ENCODE data around the gene ADCY1.
A peak's percentile ranks its signal among the peaks of the same experiment; 100 is the strongest.

ADCY1 gene

DNA sequence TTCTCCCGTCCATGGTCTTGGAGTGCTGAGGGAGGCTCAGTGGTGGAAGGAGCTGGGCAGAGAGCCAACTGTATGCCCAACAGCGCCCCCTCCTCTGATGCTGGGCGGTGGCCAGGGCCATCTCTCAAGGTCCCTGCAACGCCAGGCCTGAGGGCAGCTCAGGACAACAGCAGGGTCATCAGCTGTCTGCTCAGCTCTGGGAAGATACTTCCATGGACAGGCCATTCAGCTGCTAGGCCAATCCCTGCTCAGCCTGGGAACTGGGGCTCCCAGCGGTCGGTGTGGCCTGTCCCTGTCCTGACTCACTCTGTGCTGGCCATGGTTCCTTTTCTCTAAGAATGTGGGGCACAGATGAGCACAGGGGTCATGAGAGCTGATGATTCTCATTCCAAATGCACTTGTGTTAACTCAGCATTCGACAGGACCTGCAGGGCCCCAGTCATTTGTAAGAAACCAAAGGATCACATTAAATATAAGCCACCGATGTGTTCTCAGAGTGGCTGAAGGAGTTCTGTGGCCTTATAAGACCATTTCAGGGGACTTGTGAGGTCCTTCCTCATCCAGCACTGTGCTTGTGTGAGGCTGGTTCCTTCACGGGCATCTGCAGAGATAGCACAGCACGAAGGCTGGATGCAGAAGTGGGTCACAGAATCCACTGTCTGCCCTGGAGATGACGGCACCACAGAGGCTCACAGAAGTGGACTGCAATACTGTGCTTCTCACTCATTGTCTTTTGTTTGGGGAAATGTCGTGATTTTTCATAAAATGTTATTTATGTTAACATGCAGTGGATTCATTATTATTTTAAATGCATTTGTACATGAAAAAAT lies 73.0 kb downstream of the ADCY1 start:
- no peak for DNase-seq (ENCODE audit: low read depth)
- no peak overlapping the region for H3K4me3 ChIP-seq (ENCODE audit: low read length)
- TF ChIP-seq, protein P1, sequence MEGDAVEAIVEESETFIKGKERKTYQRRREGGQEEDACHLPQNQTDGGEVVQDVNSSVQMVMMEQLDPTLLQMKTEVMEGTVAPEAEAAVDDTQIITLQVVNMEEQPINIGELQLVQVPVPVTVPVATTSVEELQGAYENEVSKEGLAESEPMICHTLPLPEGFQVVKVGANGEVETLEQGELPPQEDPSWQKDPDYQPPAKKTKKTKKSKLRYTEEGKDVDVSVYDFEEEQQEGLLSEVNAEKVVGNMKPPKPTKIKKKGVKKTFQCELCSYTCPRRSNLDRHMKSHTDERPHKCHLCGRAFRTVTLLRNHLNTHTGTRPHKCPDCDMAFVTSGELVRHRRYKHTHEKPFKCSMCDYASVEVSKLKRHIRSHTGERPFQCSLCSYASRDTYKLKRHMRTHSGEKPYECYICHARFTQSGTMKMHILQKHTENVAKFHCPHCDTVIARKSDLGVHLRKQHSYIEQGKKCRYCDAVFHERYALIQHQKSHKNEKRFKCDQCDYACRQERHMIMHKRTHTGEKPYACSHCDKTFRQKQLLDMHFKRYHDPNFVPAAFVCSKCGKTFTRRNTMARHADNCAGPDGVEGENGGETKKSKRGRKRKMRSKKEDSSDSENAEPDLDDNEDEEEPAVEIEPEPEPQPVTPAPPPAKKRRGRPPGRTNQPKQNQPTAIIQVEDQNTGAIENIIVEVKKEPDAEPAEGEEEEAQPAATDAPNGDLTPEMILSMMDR (conservative IDR thresholded peaks at IDR 0.05; ENCODE audit: low read depth, low read length), result peak; percentile 13

DNA sequence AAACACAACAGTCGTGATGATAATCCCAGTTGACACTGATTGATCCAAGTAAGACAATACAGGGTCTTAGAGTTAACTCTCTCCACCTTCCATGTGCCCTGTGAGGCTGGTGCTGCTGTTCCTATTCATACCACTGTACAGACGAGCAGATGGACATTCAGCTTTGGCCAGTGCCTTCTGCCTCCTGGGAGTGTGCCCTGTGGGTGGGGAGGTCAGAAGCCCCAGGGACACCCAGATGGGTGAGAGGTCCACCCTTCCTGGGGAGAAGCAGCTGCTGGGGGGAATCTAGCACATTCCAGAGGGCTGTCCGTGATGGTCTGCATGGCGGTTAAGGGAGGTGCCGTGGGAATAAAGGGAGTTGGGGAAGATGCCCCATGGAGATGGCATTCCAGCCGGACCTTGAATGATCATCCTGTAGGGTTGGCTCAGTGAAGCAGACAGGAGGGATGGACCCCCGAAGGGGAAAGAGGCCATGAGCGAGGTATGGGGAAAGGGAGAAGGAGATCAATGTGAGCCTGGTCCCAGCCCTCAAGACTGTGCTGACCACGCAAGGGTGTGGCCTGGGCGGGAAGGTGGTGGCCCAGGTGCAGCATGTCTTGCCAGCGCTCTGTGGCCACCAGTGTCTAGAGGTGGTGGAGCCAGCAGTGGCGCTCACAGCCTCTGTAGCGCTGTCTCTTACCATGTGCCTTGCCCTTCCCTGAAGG lies 74.0 kb downstream of the ADCY1 start:
- no peak overlapping the region for H3K4me3 ChIP-seq (ENCODE audit: low read length)
- DNase-seq (ENCODE audit: low read depth), result no peak
- TF ChIP-seq, protein P1 (conservative IDR thresholded peaks at IDR 0.05; ENCODE audit: low read depth, low read length), result no peak

DNA sequence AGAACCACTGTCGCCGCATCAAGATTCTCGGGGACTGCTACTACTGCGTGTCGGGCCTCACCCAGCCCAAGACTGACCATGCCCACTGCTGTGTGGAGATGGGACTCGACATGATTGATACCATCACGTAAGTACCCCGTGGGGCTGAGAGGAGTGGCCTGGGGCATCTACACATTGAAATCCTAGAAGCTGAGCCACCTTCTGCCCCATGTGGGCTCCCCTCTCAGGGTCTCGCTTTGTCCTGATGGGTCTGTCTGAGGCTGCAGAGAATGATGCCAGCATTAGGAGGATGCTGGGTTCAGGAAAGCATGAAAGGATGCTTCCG lies 74.5 kb downstream of the ADCY1 start:
- DNase-seq (ENCODE audit: low read depth), result no peak
- H3K4me3 ChIP-seq (ENCODE audit: low read length), result no peak overlapping the region
- TF ChIP-seq, protein P1 (conservative IDR thresholded peaks at IDR 0.05; ENCODE audit: low read depth, low read length), result no peak

DNA sequence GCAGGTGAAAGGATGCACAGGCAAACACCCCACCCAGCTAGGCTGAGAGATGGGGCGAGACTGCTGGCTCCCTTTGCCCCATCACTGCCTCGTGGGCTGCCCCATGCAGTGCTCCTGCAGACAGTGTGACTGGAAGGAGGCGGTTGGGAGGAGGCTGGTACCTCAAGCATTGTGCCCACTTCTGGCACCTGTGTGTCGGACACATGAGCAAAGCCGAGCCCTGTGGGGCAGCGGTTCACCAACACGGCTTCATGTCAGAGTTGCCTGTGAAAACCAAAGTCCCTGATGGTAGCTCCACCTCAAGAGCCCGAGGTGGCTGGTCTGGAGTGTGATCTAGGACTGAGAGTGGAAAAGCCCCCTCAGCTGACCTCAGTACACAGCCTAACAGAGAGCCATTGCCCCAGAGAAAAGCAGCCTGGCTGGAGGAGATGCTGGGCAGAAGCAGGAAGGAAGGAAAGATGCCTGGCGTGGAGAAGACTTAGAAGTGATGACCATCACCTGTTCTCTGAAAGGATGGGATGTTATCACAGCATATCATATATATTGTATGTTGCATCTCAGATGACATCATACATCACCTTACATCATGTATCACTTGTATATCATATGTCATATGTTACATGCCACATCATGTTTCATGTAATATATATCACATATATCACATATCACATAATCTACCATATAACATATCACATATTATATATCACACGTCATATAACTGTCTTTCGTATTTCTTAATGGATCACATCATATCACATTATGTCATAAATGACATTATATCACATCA lies 75.6 kb downstream of the ADCY1 start:
- no peak for DNase-seq (ENCODE audit: low read depth)
- H3K4me3 ChIP-seq (ENCODE audit: low read length), result no peak overlapping the region
- TF ChIP-seq, protein P1 (conservative IDR thresholded peaks at IDR 0.05; ENCODE audit: low read depth, low read length), result no peak

DNA sequence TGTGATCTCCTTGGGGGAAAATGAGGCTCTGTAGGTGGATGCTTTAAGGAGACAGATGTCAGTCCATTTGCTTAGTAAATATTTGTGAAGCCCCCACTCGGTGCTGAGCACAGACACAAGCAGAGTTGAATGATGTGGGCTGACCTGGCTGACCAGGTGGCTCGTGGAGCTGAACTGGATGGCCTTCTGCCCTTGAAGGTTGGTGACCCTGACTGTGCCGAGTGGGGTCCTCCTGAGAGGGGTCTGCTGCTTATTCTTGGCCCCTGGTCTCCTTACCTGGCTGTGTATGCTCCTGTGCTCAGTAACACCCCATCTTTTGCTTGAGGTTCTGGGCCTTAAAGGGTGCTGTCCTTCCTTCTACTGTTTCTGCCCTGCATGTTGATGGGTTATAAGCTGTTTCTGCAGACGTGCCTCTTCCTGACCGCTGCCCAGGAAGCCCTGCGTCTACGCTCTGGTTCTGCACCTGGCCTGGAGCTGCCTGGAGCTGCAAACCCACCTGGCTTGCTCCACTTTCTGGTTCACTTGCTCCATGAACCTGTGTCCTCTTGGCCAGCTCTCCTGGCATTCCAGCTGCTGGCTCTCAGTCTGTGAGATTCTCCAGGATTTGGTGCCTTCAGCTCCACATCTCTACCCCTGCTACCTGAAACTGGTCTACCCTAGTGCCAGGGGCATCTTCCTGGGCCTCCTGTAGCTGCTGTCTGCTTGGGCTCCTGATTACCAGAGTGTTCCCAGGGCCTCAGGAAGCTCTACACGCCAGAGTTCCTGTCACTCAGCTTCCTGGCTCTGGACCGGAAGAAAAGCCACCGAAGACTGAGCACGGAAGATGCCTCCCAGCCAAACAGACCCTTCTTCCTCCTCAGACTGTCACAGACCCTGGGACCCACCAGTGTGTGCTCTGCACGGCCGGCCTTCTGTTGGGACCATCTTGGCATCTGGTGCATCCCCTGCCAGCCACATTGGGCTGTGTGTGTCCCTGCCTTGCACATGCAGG lies 76.5 kb downstream of the ADCY1 start:
- no peak for DNase-seq (ENCODE audit: low read depth)
- TF ChIP-seq, protein P1 (conservative IDR thresholded peaks at IDR 0.05; ENCODE audit: low read depth, low read length), result no peak
- no peak overlapping the region for H3K4me3 ChIP-seq (ENCODE audit: low read length)

DNA sequence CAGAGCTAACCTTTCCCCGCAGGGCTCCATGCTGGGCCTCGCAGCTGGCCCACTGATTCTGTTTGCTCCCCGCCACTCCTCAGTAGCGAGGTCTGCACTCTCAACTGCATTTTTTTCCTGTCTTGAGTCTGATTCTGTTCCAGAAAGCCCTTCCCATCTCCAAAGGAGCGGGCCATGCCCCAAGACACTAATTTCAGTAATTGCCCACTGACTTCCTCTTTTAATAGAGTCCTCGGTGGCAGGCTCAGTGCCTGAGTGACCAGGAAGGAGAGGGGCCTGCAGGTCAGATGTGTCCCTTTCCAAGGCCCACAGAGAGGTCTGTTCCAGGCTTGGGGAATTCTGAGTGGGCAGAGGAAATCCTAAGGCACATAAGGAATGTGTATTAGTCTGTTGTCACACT lies 77.4 kb downstream of the ADCY1 start:
- no peak for DNase-seq (ENCODE audit: low read depth)
- no peak overlapping the region for H3K4me3 ChIP-seq (ENCODE audit: low read length)
- TF ChIP-seq, protein P1 (conservative IDR thresholded peaks at IDR 0.05; ENCODE audit: low read depth, low read length), result no peak
